ENCODE data around the gene ARID4B.
"Not testable (repeated sequence)": the region's sequence is repeated elsewhere in the genome, so short reads cannot be mapped to it uniquely, and the experiment has no call there.

The ARID4B gene

DNA sequence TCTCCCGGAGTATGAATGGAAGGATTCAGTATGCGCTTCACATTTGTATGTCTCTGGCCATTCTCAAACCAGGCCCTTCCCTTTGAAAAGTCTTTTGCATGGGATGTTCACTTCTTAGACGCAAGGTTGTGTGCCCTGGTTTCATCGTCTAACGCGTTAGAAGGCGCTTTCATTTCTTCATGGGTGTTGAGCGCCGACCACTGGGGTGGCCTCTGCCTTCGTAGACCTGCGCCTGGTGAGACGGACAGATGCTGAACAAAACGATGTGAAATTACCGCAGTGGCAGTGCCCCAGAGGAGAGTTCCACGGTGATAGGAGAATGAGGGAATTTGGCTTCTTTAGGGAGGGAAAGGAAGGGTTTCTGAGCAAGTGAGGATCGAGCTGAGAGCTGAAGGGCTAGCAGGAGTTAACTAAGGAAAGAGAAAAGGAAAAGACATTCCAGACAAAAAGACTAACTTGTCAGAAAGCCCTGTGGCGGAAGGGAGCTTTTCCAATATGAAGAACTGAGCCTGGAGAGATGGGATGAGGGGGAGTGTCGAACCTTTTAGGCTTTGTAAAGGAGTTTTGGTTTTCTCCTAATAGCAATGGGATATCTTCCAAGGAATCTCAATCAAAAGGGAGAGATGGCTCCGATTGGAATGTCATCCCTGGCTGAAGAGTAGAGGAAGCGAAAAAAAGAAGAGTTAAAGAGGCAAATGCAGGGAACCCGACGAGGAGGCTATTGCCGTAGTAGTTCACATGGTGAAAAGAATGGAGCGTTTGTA lies 1.3 kb upstream of the ARID4B start:
- DNase-seq, result peak in 1 of 2 experiments; percentile 66

- peak; percentile 99 to 100 for DNase-seq
These were observed 526 bp upstream of the ARID4B start, which contains the start of gene GGPS1 for GRCh38 chr1:235328271-235329138. TSS of gene GGPS1 (plus strand) at chr1:235328570. CDS start at chr1:235335265, 6,695 bp downstream.

- DNase-seq, result peak; percentile 58 to 68
These were observed 1.0 kb downstream of the ARID4B start for GRCh38 chr1:235326719-235327558.

DNA sequence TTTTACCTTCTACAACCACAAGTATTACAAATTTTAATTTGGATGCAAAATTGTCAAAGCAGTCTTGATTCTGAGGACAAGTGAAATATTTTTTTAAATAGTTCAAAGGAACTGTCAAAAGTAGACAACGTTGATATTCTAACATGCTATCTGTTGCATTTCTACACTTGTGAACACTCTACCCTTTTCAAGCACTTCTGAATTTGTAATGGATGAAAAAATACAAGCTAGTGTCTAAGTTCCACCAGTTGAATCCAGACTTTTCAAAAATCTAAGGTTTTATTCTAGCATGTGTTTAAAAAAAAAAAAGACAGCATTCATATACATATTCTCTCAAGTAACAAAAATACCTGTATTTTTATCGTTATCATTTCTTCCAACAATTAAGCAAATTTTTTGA lies 2.1 kb downstream of the ARID4B start:
- DNase-seq, result no peak

GRCh38 chr1:235325139-235325538 lies 2.8 kb downstream of the ARID4B start:
- DNase-seq, result no peak

GRCh38 chr1:235324296-235324695 lies 3.7 kb downstream of the ARID4B start:
- DNase-seq, result no peak

DNA sequence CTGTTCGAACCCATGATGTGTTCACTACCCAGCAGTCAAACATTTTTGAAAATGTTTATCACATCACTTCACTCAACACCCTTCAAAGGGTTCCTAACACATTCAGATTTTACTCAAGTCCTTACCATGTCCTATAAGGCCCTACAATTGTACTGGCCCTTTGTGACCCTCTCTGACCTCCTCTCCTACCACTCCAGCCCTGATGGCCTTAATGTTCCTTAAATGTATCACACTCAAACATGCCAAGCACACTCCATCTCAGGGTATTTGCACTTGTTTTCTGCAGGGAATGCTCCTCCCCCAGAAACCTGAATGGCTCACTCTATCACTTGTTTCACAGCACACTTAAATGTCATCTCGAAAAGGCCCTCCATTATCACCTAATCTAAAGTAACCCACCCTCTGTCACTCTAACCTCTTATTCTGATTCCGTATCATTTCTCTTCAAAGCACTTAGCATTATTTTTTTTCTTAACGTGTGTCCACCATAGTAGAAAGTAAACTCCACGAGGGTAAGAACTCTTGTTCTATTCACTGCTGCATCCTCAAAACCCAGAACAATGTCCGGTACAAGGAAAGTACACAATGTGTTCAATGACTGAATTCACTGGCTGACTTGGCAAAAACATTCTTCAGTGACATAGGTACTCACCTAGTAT lies 7.3 kb downstream of the ARID4B start:
- DNase-seq, result no peak

DNA sequence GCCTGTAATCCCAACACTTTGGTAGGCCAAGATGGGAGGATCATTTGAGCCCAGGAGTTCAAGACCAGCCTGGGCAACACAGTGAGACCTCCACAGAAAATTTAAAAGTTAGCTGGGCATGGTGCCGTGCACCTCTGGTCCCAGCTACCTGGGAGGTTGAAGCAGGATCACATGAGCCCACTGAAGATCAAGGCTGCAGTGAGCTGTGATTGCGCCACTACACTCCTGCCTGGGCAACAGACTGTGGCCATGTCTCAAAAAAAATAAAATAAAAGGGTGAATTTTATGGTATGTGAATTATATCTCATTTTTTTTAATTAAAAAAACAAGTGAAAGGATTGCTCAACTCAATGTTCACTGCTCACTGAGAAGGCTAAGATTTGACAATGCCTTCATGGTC lies 8.7 kb downstream of the ARID4B start:
- no peak for DNase-seq

- no peak for DNase-seq
These were observed 10.8 kb downstream of the ARID4B start for GRCh38 chr1:235317168-235317567.

- DNase-seq, result no peak
These were observed 12.2 kb downstream of the ARID4B start for GRCh38 chr1:235315735-235316134.

GRCh38 chr1:235315173-235315572 lies 12.8 kb downstream of the ARID4B start:
- DNase-seq, result no peak

GRCh38 chr1:235313931-235314678 lies 13.9 kb downstream of the ARID4B start:
- no peak for DNase-seq

DNA sequence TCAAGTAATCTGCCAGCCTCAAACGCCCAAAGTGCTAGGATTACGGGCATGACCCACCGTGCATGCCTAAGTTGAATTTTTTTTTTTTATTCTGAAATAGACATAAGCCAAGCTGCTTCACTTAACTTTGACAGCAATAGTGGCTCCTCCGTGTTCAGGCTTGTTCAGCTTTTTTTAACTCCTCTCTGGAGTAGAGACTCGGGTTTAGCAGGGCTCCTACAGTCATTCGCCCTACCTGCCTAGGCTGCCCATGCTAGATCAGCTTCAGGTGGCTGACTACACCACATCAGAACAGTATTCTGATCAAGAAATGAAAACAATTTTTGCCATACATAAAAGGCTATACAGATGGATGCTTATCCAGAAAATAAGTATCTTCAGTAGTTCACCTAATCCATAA lies 14.7 kb downstream of the ARID4B start:
- DNase-seq, result no peak

DNA sequence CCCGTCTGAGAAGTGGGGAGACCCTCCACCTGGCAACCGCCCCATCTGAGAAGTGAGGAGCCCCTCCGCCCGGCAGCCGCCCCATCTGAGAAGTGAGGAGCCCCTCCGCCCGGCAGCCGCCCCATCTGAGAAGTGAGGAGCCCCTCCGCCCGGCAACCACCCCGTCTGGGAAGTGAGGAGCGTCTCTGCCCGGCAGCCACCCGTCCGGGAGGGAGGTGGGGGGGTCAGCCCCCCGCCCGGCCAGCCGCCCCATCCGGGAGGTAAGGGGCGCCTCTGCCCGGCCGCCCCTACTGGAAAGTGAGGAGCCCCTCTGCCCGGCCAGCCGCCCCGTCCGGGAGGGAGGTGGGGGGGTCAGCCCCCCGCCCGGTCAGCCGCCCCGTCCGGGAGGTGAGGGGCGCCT lies 18.8 kb downstream of the ARID4B start:
- DNase-seq, result not testable (repeated sequence)

DNA sequence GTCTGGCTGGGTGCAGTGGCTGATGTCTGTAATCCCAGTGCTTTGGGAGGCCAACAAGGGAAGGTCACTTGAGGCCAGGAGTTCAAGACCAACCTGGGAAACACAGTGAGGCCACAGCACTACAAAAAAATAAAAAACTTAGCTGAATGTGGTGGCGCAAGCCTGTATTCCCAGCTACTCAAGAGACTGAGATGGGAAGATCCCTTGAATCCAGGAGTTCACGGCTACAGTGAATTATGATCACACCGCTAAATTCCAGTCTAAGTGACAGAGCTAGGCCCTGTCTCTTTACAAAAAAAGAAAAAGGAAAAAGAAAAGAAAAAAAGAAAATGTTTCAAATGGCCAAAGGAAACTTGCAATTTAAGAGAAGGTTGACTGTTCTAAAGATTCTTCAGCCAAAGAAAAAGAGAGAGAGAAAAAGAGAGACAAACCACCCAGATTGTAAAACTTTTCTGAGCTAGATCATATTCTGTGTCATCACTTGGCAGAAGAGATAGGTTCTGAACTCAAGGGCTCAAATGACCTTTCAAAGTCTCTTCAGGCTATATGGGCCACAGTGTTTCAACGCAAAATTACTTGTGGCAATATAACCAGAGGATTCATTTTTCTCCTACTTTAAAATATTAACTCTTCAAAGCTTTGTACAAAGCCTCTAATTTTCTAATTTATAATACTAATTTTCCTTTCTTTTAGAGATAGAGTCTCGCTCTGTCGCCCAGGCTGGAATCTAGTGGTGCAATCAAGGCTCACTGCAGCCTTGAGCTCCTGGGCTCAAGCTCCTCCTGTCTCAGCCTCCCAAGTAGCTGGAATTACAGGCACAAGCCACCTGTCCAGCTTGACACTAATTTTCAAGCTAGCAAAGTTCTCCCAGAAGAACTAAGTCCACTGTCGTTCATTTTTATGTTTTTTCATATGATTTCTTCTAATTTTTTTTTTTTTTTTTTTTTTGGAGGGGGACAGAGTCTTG lies 20.5 kb downstream of the ARID4B start:
- no peak for DNase-seq

DNA sequence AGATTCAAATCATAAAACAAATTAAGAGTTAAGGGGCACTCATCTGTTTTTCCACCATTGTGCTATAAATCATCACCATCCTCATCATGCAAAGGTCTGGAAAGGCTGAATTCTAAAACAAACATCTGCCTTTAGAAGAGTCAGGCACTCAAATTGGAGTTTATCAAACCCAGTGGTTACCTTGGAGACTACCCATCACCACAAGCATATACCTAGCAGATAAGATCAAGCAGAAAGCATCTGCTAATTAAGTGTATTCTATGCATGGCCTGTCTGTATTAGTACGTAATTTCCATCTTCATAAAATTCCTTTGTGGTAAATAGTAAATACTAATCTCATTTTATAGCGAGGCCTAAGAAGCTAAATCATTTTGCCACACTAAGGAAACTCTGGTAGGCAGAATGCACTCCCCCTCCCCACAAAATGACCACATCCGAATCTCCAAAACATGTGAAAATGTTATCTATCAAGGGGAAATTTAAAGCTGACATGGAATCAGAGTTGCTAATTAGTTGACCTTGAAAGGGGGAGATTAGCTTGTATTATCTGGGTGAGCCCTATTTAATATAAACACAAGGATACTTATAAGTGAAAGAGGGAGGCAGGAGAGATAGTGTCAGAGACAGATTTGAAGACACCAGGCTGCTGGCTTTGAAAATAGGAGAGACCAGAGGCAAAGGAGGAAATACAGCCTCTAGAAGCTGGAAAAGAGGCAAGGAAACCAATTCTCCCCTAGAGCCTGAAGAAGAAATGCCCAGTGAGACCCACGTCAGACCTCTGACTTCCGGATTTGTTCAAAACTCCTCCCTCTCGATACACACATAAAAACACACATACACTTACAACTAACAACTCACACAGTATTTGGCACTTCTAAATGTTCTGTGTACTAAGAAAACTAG lies 23.2 kb downstream of the ARID4B start:
- DNase-seq, result peak in 1 of 2 experiments; percentile 32

DNA sequence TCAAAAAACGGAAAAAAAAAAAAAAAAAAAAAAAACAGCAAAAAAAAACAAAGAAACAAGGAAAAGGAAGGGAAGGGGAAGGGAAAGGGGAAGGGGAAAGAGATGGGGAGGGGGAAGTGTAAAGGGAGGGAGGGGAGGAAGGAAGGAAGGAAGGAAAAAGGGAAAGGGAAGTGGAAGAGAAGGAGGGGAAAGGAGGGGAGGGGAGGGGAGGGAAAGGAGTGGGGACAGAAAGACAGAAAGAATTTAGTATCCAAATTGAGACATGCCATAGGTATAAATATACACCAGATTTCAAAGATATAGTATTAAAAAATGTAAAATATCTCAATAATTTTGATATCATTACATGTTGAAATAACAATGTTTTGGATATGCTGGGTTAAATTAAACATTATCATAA lies 25.8 kb downstream of the ARID4B start:
- DNase-seq, result no peak

DNA sequence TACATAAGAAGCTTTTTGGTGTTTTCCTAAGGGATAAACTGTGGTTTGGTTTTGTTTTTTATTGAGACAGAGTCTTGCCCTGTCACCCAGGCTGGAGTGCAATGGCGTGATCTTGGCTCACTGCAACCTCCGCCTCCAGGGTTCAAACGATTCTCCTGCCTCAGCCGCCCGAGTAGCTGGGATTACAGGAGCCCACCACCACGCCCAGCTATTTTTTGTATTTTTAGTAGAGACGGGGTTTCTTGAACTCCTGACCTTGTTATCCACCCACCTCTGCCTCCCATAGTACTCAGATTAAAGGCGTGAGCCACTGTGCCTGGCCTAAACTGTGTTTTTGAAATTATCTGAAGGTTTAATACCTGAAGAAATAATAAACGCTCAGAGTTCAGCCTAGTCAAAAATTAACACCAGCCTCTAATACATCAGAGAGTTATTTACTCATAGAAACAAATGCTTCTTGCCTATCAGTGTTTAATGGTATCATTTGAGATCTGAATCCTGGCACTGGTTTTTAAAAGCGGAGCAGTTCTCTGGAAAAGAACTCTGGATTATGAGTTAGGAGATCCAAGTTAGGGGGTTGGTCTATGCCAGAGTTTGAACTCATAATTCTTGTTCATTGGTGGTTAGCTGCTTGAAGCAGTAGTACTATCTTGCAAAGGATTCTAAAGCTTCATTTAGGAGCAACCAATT lies 28.7 kb downstream of the ARID4B start:
- no peak for DNase-seq

- no peak for DNase-seq
These were observed 29.2 kb downstream of the ARID4B start for GRCh38 chr1:235298758-235299157.

Measured in Kasumi-1 (cell line).